BLaER1 treated with 17β-estradiol and CSF1 and Interleukin-3, amounts not matched to agents 10 nM and 100 nM (cell line): ENCODE data around the gene PRSS37.

Experiments used
- H3K27ac ChIP-seq, 11 experiments: shearing (Covaris generic); formaldehyde crosslinking; 2 replicates each; pipeline ENCODE4 v1.8.1; 2022
- H3K27me3 ChIP-seq, 11 experiments: shearing (Covaris generic); formaldehyde crosslinking; 2 replicates each; pipeline ENCODE4 v1.8.1; 2022
- H3K36me3 ChIP-seq, 11 experiments: shearing (Covaris generic); formaldehyde crosslinking; 2 replicates each; pipeline ENCODE4 v1.8.1; 2022
- H3K4me1 ChIP-seq, 10 experiments: shearing (Covaris generic); formaldehyde crosslinking; 2 replicates each; pipeline ENCODE4 v1.8.1; 2022
- H3K4me2 ChIP-seq, 11 experiments: shearing (Covaris generic); formaldehyde crosslinking; 2 replicates each; pipeline ENCODE4 v1.8.1; 2022
- H3K4me3 ChIP-seq, 10 experiments: shearing (Covaris generic); formaldehyde crosslinking; 2 replicates each; pipeline ENCODE4 v1.8.1; 2022
- H3K9ac ChIP-seq, 11 experiments: shearing (Covaris generic); formaldehyde crosslinking; 2 replicates each; pipeline ENCODE4 v1.8.1; 2022
- H3K9me3 ChIP-seq, 11 experiments: shearing (Covaris generic); formaldehyde crosslinking; replicated peaks in 1 of 11; 2 replicates each; pipeline ENCODE4 v1.8.1; 2022
- H4K20me1 ChIP-seq, 11 experiments: shearing (Covaris generic); formaldehyde crosslinking; 2 replicates each; pipeline ENCODE4 v1.8.1; 2022
- Cebpa-rat ChIP-seq, 11 experiments: shearing (Covaris generic); IDR thresholded peaks; 2 replicates each; pipeline ENCODE4 v1.8.1; 2022

The PRSS37 gene

DNA sequence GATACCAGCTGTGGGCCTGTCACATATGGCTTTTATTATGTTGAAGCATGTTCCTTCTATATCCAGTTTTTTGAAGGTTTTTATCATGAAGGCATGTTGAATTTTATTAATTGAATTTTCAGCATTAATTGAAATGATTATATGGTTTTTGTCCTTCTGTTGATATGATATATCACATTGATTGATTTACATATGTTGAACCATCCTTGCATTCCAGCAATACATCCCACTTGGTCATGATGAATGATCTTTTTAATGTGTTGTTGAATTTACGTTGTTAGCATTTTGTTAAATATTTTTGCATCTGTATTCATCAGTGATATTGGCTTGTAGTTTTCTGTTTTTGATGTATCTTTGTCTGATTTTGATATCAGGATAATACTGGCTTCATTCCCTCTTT is 21.2 kb downstream of the PRSS37 start:
- Histone ChIP-seq H3K36me3 (peaks cover 0 to 7% (median 3%) of the 10 kb centered on the region in 11 experiments; a peak in 3 of 22 replicates), H3K4me3 (no peak overlapping the region), H3K4me1 (no peaks in the 10 kb centered on the region), H4K20me1 (no peaks in the 10 kb centered on the region), H3K9me3 (peaks cover 43 to 82% (median 61%) of the 10 kb centered on the region in 11 experiments), H3K27me3 (no peaks in the 10 kb centered on the region), H3K9ac (no peak overlapping the region), H3K27ac (no peak overlapping the region), H3K4me2 (no peak overlapping the region)
- TF ChIP-seq Cebpa-rat (IDR thresholded peaks at IDR 0.05) = no peak

DNA sequence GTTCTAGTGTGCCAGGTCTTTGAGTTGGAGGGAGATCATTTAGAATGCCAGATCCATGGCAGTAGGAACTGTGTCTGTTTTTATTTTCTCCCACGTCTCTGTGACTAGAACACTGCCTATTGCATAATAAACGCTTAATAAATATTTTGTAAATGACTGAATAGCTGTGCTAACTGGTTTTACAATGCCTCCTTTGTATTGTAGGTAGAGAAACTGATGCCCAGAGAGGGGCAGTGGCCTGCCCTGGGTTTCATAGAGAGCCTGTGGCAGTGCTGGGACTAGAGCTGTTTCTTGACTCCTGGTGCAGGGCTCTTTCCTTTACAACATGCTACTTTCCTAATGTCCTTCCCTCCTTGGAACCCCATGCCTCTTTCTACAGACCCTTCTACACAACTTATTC is 48.8 kb downstream of the PRSS37 start:
- H3K9me3 ChIP-seq = peaks cover 0 to 7% (median 0%) of the 10 kb centered on the region in 11 experiments; a peak in 1 of 22 replicates
- no peak overlapping the region for H3K4me3 ChIP-seq

DNA sequence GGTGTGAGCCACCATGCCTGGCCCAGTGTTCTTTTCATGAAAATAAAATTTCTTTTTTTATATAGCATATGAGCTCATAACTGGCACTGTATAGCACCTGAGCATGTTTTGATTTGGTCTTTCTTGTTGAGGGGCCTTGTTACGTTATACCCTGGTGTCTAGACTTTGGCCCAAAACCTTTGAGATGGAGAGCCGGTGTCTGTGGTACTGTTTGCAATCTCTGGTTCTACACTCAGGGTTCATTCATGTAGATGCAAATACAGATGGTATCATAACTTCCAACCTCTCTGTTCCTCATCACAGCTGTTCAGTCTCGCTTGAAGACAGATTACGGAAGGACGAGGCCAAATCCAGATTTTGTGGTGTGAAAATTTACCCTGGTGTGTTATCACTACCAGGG is 51.4 kb downstream of the PRSS37 start, which contains the start of gene TAS2R5:
Gene TAS2R5, plus strand, starts transcription at position 301 of the 400 bp plus-strand sequence. CDS start 145 bp downstream, outside the sequence.
- Histone ChIP-seq H3K4me3 (no peak within 1 kb of the TSS), H3K4me2 (no peak within 1 kb of the TSS), H4K20me1 (no peaks in the 10 kb centered on the region), H3K4me1 (peaks cover 14 to 22% (median 16%) of the 10 kb centered on the region in 10 experiments), H3K36me3 (peaks cover 14 to 33% (median 25%) of the 10 kb centered on the region in 11 experiments; a peak in 20 of 22 replicates), H3K27me3 (no peaks in the 10 kb centered on the region), H3K27ac (no peak within 1 kb of the TSS), H3K9ac (no peak within 1 kb of the TSS), H3K9me3 (peaks cover 0 to 7% (median 0%) of the 10 kb centered on the region in 11 experiments; a peak in 1 of 22 replicates)
- no peak for TF ChIP-seq Cebpa-rat (IDR thresholded peaks at IDR 0.05)

More for the DNA sequence above, 48.8 kb downstream of the PRSS37 start:
- Histone ChIP-seq H3K27ac (no peak overlapping the region), H3K36me3 (peaks cover 14 to 34% (median 25%) of the 10 kb centered on the region in 11 experiments; a peak in 20 of 22 replicates), H4K20me1 (no peaks in the 10 kb centered on the region), H3K9ac (no peak overlapping the region), H3K27me3 (no peaks in the 10 kb centered on the region), H3K4me2 (no peak overlapping the region), H3K4me1 (peaks cover 9 to 15% (median 10%) of the 10 kb centered on the region in 10 experiments)
- 0 out of 22 replicates have a peak, but pooled peaks of 1 of the 11 experiments have one; percentile 21 for TF ChIP-seq Cebpa-rat (IDR thresholded peaks at IDR 0.05)

DNA sequence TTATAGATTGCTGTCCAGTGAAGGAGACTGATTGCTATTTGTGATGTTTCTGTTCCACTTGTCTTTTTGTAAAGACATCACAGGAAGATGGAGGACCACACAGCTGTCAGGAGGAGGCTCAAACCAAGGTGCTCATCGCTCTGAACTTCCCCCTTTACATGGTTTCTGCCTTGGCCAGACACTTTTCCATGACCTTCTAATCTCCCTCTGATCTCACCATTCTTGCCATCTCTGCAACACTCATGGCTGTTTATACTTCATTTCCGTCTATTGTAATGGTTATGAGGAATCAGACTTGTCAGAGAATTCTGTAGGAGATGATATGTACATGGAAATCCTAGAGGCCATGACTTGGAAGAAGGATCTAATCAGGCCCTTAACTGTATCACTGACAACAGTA is 53.0 kb downstream of the PRSS37 start:
- H3K4me3 ChIP-seq = no peak overlapping the region

More for the DNA sequence above, 53.0 kb downstream of the PRSS37 start:
- no peaks in the 10 kb centered on the region for H3K27me3 ChIP-seq
- H3K36me3 ChIP-seq = peaks cover 14 to 32% (median 22%) of the 10 kb centered on the region in 11 experiments; a peak in 20 of 22 replicates
- peak overlapping the region in 1 of 11 experiments; percentile 39; a peak in 1 of 22 replicates for H3K9ac ChIP-seq
- H3K27ac ChIP-seq = peak overlapping the region in 4 of 11 experiments; percentile 30 to 56 (median 42); a peak in 2 of 22 replicates
- peaks cover 14 to 22% (median 16%) of the 10 kb centered on the region in 10 experiments for H3K4me1 ChIP-seq
- H3K9me3 ChIP-seq = peaks cover 0 to 7% (median 0%) of the 10 kb centered on the region in 11 experiments; a peak in 1 of 22 replicates
- peak overlapping the region in 10 of 11 experiments; percentile 19 to 67 (median 42); a peak in 19 of 22 replicates for H3K4me2 ChIP-seq
- no peak for TF ChIP-seq Cebpa-rat (IDR thresholded peaks at IDR 0.05)
- H4K20me1 ChIP-seq = peaks cover 0 to 2% (median 0%) of the 10 kb centered on the region in 11 experiments; a peak in 1 of 22 replicates
